Stimulated activated CD8-positive, alpha-beta memory T cell treated with anti-CD3 and anti-CD28 coated beads, Interleukin-15, amount 100 ng/mL, for 24 hours (primary cell): ENCODE data around the gene TMEM238.
"Not testable (repeated sequence)": the region's sequence is repeated elsewhere in the genome, so short reads cannot be mapped to it uniquely, and the experiment has no call there.

Experiments
- DNase-seq: peaks from one replicate; pipeline ENCODE4 v3.0.0-alpha.2; 2020; ENCODE audit warnings: low read depth

The TMEM238 gene

GRCh38 chr19:55401390-55401789 is 17.3 kb upstream of the TMEM238 start:
- DNase-seq, result not testable (repeated sequence)

GRCh38 chr19:55400281-55401087 is 16.4 kb upstream of the TMEM238 start:
- DNase-seq, result no peak

- no peak for DNase-seq
Measured at GRCh38 chr19:55398200-55398925, 14.3 kb upstream of the TMEM238 start.

GRCh38 chr19:55392820-55393761 is 9.0 kb upstream of the TMEM238 start:
- no peak for DNase-seq

GRCh38 chr19:55391702-55392615 is 7.9 kb upstream of the TMEM238 start:
- DNase-seq, result no peak

- no peak for DNase-seq
Measured at GRCh38 chr19:55391191-55391670, 7.1 kb upstream of the TMEM238 start.

GRCh38 chr19:55390461-55390880 is 6.4 kb upstream of the TMEM238 start:
- no peak for DNase-seq

- DNase-seq, result no peak
Measured at GRCh38 chr19:55389386-55390317, 5.6 kb upstream of the TMEM238 start.

- DNase-seq, result no peak
Measured at GRCh38 chr19:55387736-55388497, 3.8 kb upstream of the TMEM238 start.

- no peak for DNase-seq
Measured at GRCh38 chr19:55386493-55386971, 2.4 kb upstream of the TMEM238 start.

GRCh38 chr19:55385724-55386492 is 1.8 kb upstream of the TMEM238 start, which contains the start of gene RPL28:
Gene RPL28 (plus strand): TSS chr19:55385932. CDS start chr19:55386358, 426 bp downstream.
- DNase-seq, result peak; percentile 90

GRCh38 chr19:55384920-55385723 is 1.0 kb upstream of the TMEM238 start:
- DNase-seq, result peak; percentile 77

GRCh38 chr19:55383279-55384130 is 587 bp downstream of the TMEM238 start:
- no peak for DNase-seq

GRCh38 chr19:55382522-55383054 is 1.5 kb downstream of the TMEM238 start:
- no peak for DNase-seq

GRCh38 chr19:55382013-55382412 is 2.1 kb downstream of the TMEM238 start:
- DNase-seq, result no peak

GRCh38 chr19:55379174-55379573 is 4.9 kb downstream of the TMEM238 start:
- no peak for DNase-seq
